ENCODE measurements around the gene EXOC7. TPM values are rescaled to one million over a fixed set of nuclear protein-coding genes. Genes with fewer than 3 reads are reported as not detected.

EXOC7 gene
- polyA plus RNA-seq, 1 donor (not counting 4 experiments of a cell fraction or from before 2014, with no cell fraction given): 60.6 TPM

- H2AFZ ChIP-seq (ENCODE audit: control insufficient read depth, low read length): no peak overlapping the region
- DNase-seq (ENCODE audit: low read depth, low spot score) (no peak), FAIRE-seq (no peak)
- no peak overlapping the region for H3K4me2 ChIP-seq (ENCODE audit: control insufficient read depth, extremely low read depth, insufficient read depth, low read depth, low read length)
- no peaks in the 10 kb centered on the region for H3K9me1 ChIP-seq (ENCODE audit: control insufficient read depth, extremely low read depth, insufficient read depth, low read length)
- H4K20me1 ChIP-seq (ENCODE audit: control insufficient read depth, extremely low read depth, insufficient read depth, low read length): no peaks in the 10 kb centered on the region
- dilution Hi-C loops (cut with MboI; ENCODE audit: extremely low pct_ligation_motif_present, low sequenced_read_pairs): no loop called here
- no peak overlapping the region for H3K4me3 ChIP-seq (ENCODE audit: control insufficient read depth in 2 of 3, extremely low read depth in 1 of 3, insufficient read depth in 2 of 3, low read depth in 1 of 3, low read length in 3 of 3)
- H3K27ac ChIP-seq (ENCODE audit: control insufficient read depth, insufficient read depth, low read length): no peak overlapping the region
- no peaks in the 10 kb centered on the region for H3K9me3 ChIP-seq (ENCODE audit: control insufficient read depth, low read depth, low read length)
- TF ChIP-seq EZH2 (IDR thresholded peaks at IDR 0.05; ENCODE audit: low read length): no peak
- TF ChIP-seq CTCF (optimal IDR thresholded peaks at IDR 0.05 in 1 of 3, IDR thresholded peaks at IDR 0.05 in 1 of 3, conservative IDR thresholded peaks at IDR 0.05 in 1 of 3; ENCODE audit: extremely low read depth in 1 of 3, insufficient read depth in 2 of 3, low read length in 3 of 3): no peak
- H3K27me3 ChIP-seq (ENCODE audit: control insufficient read depth, extremely low read depth, insufficient read depth, low read length): peaks cover 54% of the 10 kb centered on the region
- H3K9ac ChIP-seq (ENCODE audit: control insufficient read depth, extremely low read depth, insufficient read depth, low read length): no peak overlapping the region
- peaks cover 15% of the 10 kb centered on the region for H3K4me1 ChIP-seq (ENCODE audit: control insufficient read depth, extremely low read depth, insufficient read depth, low read length)
- no peaks in the 10 kb centered on the region for H3K36me3 ChIP-seq (ENCODE audit: control insufficient read depth in 2 of 2, extremely low read depth in 1 of 2, insufficient read depth in 2 of 2, low read length in 2 of 2)
- no peaks in the 10 kb centered on the region for H3K79me2 ChIP-seq (ENCODE audit: control insufficient read depth, insufficient read depth, low read length)
Measured at GRCh38 chr17:76137001-76137350, 33.4 kb upstream of the EXOC7 start.

- Histone ChIP-seq H4K20me1 (ENCODE audit: control insufficient read depth, extremely low read depth, insufficient read depth, low read length) (no peaks in the 10 kb centered on the region), H3K27me3 (ENCODE audit: control insufficient read depth, extremely low read depth, insufficient read depth, low read length) (peaks cover 48% of the 10 kb centered on the region), H3K79me2 (ENCODE audit: control insufficient read depth, insufficient read depth, low read length) (no peaks in the 10 kb centered on the region), H3K4me1 (ENCODE audit: control insufficient read depth, extremely low read depth, insufficient read depth, low read length) (peaks cover 15% of the 10 kb centered on the region), H3K9me3 (ENCODE audit: control insufficient read depth, low read depth, low read length) (no peaks in the 10 kb centered on the region), H3K4me2 (ENCODE audit: control insufficient read depth, extremely low read depth, insufficient read depth, low read depth, low read length) (no peak overlapping the region), H3K36me3 (ENCODE audit: control insufficient read depth in 2 of 2, extremely low read depth in 1 of 2, insufficient read depth in 2 of 2, low read length in 2 of 2) (no peaks in the 10 kb centered on the region), H3K9me1 (ENCODE audit: control insufficient read depth, extremely low read depth, insufficient read depth, low read length) (no peaks in the 10 kb centered on the region), H2AFZ (ENCODE audit: control insufficient read depth, low read length) (no peak overlapping the region), H3K27ac (ENCODE audit: control insufficient read depth, insufficient read depth, low read length) (no peak overlapping the region), H3K4me3 (ENCODE audit: control insufficient read depth in 2 of 3, extremely low read depth in 1 of 3, insufficient read depth in 2 of 3, low read depth in 1 of 3, low read length in 3 of 3) (no peak overlapping the region), H3K9ac (ENCODE audit: control insufficient read depth, extremely low read depth, insufficient read depth, low read length) (no peak overlapping the region)
- FAIRE-seq: no peak
- no peak for TF ChIP-seq EZH2 (IDR thresholded peaks at IDR 0.05; ENCODE audit: low read length)
- no peak for TF ChIP-seq CTCF (optimal IDR thresholded peaks at IDR 0.05 in 1 of 3, IDR thresholded peaks at IDR 0.05 in 1 of 3, conservative IDR thresholded peaks at IDR 0.05 in 1 of 3; ENCODE audit: extremely low read depth in 1 of 3, insufficient read depth in 2 of 3, low read length in 3 of 3)
- dilution Hi-C loops (cut with MboI; ENCODE audit: extremely low pct_ligation_motif_present, low sequenced_read_pairs): no loop called here
- no peak for DNase-seq (ENCODE audit: low read depth, low spot score)
Measured at GRCh38 chr17:76136276-76137000, 32.9 kb upstream of the EXOC7 start.

Data from keratinocyte (primary cell).